ENCODE data around the gene PEAK1.
"Not testable (repeated sequence)": the region's sequence is repeated elsewhere in the genome, so short reads cannot be mapped to it uniquely, and the experiment has no call there.

The PEAK1 gene

GRCh38 chr15:77420610-77421369 lies 886 bp upstream of the PEAK1 start, which contains the start of gene HMG20A:
HMG20A (plus strand) TSS chr15:77420888; CDS start chr15:77458408, 37,520 bp downstream.
- peak; percentile 15 for DNase-seq (ENCODE audit: low read depth, low spot score)

DNA sequence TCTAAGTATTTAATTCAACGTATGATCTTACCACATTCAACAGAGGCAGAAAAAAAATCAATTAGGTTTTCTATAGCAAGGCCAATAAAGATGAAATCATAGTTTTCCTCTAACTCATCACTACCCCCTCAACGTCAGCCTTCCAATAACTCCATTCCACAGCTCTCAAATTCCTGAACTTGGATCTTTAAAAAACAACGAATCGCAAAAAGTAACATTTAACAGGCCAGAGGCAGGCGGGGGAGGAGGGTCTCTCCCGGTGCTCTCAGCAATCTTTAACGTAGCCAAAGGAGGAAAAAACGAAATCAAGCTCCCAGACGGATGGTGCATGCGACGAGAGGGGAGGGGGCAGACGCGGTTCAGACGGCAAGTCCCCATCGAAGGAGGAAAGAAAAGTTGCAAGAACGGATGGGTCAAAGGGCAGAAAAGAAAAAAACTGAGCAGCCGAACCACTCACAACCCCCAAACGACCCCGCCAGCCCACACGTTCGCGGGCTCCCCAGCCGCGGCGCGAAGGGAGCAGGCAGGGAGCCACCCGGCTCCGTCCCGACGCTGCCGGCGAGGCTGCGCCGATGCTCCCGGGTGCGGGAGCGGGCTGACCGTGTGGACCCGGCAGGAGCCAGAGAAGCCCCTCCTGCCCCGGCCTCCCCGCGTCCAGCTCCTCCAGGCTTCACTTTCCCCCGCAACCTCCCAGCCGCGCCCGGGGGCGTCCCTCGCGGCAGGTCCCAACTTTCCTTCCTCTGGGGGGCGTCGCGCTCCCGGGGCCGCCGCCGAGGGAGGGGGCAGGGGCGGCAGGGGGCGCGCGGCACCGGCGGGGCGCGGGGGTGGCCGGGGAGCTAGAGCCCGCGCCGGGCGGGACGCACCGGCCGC lies 703 bp downstream of the PEAK1 start:
- DNase-seq (ENCODE audit: low read depth, low spot score) = no peak

GRCh38 chr15:77418391-77418965 lies 1.4 kb downstream of the PEAK1 start:
- no peak for DNase-seq (ENCODE audit: low read depth, low spot score)

DNA sequence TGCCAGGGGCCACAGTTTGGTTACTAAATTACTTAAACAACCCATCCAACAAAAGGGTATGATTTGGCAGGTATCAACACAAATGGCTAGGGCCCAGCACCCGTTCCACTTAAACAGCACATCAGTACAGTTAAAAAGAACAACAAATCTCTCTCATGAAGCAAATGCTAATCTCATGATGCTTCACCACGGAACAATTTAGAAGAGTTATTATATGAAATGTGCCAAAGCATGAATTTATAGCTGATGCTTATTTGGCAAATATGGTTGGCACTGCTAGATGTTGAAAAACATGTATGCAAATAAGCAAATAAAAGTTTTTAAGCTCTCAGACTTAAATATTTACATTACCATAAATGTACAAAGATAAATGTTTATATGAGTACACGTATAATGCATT lies 2.3 kb downstream of the PEAK1 start:
- no peak for DNase-seq (ENCODE audit: low read depth, low spot score)

GRCh38 chr15:77416954-77417353 lies 3.0 kb downstream of the PEAK1 start:
- no peak for DNase-seq (ENCODE audit: low read depth, low spot score)

GRCh38 chr15:77416148-77416455 lies 3.8 kb downstream of the PEAK1 start:
- DNase-seq (ENCODE audit: low read depth, low spot score) = no peak

DNA sequence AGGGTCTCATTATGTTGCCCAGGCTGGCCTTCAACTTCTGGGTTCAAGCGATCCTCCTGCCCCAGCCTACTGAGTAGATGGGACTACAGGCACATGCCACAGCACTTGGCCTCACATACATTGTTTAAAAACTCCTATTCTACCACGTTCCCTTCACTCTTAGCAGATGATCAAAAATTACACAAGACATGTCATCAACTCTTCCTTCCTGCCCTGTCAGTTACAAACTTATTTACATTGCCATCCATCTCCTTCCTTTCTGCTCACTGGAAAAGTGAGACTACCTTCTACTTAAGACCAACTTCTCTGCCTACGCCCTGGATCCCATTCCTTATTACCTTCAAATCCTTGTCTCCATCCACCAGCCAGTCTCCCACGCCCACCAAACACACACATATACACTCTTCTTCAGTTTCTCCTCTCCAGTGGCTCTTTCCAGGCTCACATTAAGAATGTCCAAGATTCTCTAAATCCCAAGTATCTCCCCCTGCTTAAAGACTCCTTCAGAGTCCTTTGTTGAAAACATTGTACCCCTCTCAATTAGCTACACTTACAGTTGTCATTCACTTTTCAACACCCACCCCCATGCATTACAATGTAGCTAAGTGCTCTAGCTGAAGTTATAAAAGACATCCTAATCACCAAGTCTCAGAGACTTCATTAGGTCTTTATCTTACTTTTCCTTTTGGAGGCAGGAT lies 4.3 kb downstream of the PEAK1 start:
- no peak for DNase-seq (ENCODE audit: low read depth, low spot score)

- DNase-seq (ENCODE audit: low read depth, low spot score) = no peak
Observed at GRCh38 chr15:77414789-77415442, 5.0 kb downstream of the PEAK1 start.

DNA sequence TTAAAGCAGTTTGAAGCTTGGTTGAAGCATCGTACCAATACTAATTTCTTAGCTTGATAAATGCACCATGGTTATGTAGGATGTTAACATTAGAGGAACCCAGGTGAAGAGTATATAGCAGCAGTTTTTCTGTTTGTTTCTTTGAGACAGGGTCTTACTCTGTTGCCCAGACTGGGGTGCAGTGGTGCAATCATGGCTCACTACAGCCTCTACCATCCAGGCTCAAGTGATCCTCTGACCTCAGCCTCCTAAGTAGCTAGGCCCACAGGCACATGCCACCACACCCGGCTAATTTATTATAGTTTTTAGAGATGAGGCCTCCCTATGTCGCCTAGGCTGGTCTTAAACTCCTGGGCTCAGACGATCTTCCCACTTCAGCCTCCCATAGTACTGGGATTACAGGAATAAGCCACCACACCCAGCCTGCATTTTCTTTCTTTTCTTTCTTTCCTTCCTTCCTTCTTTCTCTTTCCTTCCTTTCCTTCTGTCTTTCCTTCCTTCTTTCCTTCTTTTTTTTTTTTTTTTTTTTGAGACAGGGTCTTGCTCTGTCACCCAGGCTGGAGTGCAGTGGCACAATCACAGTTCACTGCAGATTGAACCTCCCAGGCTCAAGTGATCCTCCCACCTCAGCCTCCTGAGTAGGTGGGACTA lies 6.1 kb downstream of the PEAK1 start:
- no peak for DNase-seq (ENCODE audit: low read depth, low spot score)

GRCh38 chr15:77412972-77413698 lies 6.8 kb downstream of the PEAK1 start:
- DNase-seq (ENCODE audit: low read depth, low spot score) = no peak

- DNase-seq (ENCODE audit: low read depth, low spot score) = no peak
Observed at GRCh38 chr15:77411619-77411976, 8.3 kb downstream of the PEAK1 start.

DNA sequence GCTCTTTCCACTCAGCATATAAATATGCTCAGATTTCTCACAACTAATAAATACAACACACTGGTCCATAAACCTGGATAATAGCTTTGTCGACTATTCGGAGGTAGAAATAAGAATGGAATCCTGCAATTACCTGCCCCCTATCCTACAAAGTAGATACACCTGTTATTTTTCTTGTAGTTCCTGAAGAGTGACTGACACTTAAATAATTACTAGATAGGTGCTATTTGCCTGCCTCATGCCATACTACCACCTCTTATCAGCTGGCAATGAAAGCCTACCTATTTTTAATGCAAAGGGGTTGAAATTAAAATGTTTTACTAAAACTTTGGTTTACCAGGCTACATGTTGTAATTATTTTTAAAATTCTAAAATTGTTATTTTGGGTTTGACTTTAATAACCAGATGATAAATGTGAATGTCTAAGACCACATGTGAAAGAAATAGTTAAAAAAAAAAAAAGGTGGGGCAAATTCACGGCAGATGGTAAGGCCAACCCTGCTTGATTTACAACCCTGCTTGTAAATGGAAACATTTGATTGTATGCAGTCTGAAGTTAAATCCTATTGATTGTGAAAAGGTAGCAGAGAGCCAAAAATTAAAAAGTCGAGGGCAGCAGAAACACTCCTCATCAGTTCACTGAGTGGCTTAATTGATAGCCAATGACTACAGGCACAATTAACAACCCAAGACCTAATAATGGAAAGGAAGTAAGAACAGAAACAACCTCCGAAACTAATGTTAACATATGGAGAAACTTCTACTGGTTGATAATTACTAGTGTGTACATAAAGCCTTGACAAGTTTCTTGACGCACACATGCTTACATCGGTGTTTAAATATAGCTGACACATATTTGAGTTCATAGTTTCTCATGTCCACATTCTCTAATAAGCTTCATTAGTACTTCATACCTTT lies 8.9 kb downstream of the PEAK1 start:
- DNase-seq (ENCODE audit: low read depth, low spot score) = no peak

DNA sequence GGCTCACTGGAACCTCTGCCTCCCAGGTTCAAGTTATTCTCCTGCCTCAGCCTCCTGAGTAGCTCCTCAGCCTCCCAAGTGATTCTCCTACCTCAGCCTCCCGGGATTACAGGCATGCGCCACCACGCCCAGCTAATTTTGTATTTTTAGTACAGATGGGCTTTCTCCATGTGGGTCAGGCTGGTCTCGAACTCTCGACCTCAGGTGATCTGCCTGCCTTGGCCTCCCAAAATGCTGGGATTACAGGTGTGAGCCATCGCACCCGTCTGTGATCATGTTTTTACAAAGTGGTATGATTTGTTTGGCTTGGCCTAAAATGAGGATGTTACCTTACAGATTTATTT lies 9.8 kb downstream of the PEAK1 start:
- not testable (repeated sequence) for DNase-seq (ENCODE audit: low read depth, low spot score)

- DNase-seq (ENCODE audit: low read depth, low spot score) = no peak
Observed at GRCh38 chr15:77409259-77410156, 10.4 kb downstream of the PEAK1 start.

DNA sequence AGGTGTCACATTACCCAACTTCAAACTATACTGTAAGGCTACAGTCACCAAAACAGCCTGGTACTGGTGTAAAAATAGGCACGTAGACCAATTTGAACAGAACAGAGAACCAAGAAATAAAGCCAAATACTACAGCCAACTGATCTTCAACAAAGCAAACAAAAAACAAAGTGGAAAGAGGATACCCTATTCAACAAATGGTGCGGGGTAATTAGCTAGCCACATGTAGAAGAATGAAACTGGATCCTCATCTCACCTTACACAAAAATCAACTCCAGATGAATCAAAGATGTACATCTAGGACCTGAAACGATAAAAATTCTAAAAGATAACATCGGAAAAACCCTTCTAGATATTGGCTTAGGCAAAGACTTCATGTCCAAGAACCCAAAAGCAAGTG lies 13.1 kb downstream of the PEAK1 start:
- DNase-seq (ENCODE audit: low read depth, low spot score) = no peak

- not testable (repeated sequence) for DNase-seq (ENCODE audit: low read depth, low spot score)
Observed at GRCh38 chr15:77406173-77406759, 13.6 kb downstream of the PEAK1 start.

DNA sequence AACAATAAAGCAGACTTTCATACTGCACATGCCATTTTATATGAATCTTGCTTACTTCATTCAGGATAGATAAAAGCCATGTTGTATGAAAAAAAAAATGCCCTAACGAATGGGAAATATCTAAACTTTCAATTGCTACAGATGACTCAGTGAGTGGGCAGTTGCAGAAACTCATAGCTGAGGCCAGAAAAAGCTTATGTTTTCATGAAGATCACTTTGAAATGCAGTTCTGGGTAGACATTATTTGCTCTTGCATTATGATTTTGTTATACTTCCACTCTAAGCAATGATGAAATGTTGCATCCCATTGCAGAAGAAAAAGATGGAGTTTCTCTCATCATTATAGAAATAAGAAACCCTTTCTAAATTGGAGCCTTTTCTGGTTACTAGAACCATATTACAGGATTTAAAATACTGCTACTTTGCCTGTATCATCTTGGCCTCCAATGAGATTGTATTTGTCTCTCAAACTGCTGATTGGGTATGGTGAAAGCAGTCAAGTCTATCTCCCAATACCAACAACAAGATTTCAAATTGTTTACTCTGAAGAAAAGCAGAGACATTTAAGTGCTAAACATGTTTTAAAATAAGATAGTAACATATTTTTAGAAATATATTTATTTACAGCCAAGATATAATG lies 17.0 kb downstream of the PEAK1 start:
- no peak for DNase-seq (ENCODE audit: low read depth, low spot score)

Data from activated CD4-positive, CD25-positive, alpha-beta regulatory T cell treated with anti-CD3 and anti-CD28 coated beads, Interleukin-2, amount 50 U/mL, for 16 hours (primary cell).